HG03469 (cell line): Measurements from ENCODE around the gene EPHB2.

Experiments
- ATAC-seq: cut with Tn5 transposase; IDR thresholded peaks from one replicate; pipeline ENCODE4 v1.9.1; 2021; ENCODE audit warnings: mild to moderate bottlenecking, moderate library complexity, moderate number of reproducible peaks; ENCODE audit not compliant: unreplicated experiment

EPHB2 gene

GRCh38 chr1:22852144-22852655 lies 141.6 kb downstream of the EPHB2 start:
- ATAC-seq: no peak

GRCh38 chr1:22853651-22854185 lies 143.1 kb downstream of the EPHB2 start:
- ATAC-seq: no peak

GRCh38 chr1:22854688-22855565 lies 144.3 kb downstream of the EPHB2 start:
- ATAC-seq: no peak

GRCh38 chr1:22855668-22856606 lies 145.3 kb downstream of the EPHB2 start:
- no peak for ATAC-seq

GRCh38 chr1:22857661-22858060 lies 147.0 kb downstream of the EPHB2 start:
- no peak for ATAC-seq

- ATAC-seq: no peak
These were observed 149.8 kb downstream of the EPHB2 start for GRCh38 chr1:22860414-22860800.

- no peak for ATAC-seq
These were observed 150.3 kb downstream of the EPHB2 start for GRCh38 chr1:22860883-22861385.

GRCh38 chr1:22861764-22862440 lies 151.3 kb downstream of the EPHB2 start:
- no peak for ATAC-seq

GRCh38 chr1:22862752-22863151 lies 152.1 kb downstream of the EPHB2 start:
- no peak for ATAC-seq

GRCh38 chr1:22863766-22864165 lies 153.1 kb downstream of the EPHB2 start:
- ATAC-seq: no peak

- no peak for ATAC-seq
These were observed 154.2 kb downstream of the EPHB2 start for GRCh38 chr1:22864886-22865285.

GRCh38 chr1:22865736-22866135 lies 155.1 kb downstream of the EPHB2 start:
- ATAC-seq: no peak

- no peak for ATAC-seq
These were observed 156.2 kb downstream of the EPHB2 start for GRCh38 chr1:22866868-22867267.

- no peak for ATAC-seq
These were observed 157.7 kb downstream of the EPHB2 start for GRCh38 chr1:22868331-22868730.

GRCh38 chr1:22869325-22869724 lies 158.7 kb downstream of the EPHB2 start:
- ATAC-seq: no peak

GRCh38 chr1:22870201-22870871 lies 159.7 kb downstream of the EPHB2 start:
- no peak for ATAC-seq

- ATAC-seq: no peak
These were observed 162.5 kb downstream of the EPHB2 start for GRCh38 chr1:22872981-22873664.

GRCh38 chr1:22874785-22875184 lies 164.1 kb downstream of the EPHB2 start:
- no peak for ATAC-seq

- no peak for ATAC-seq
These were observed 164.6 kb downstream of the EPHB2 start for GRCh38 chr1:22875241-22875640.
